Pancreas (tissue), 10 donors: Measurements from ENCODE around the gene ASNS. TPM values are rescaled to one million over a fixed set of nuclear protein-coding genes. Genes with fewer than 3 reads are reported as not detected.
"Not testable (repeated sequence)": the region's sequence is repeated elsewhere in the genome, so short reads cannot be mapped to it uniquely, and the experiment has no call there.

ENCODE experiments used
- ATAC-seq, 4 donors: fragments of 200-7000 bp; cut with Tn5 transposase; one replicate each; pipeline versions ENCODE4 v1.8.0 to v1.9.1; 2020; ENCODE audit warnings: mild to moderate bottlenecking in 4 of 4, moderate library complexity in 4 of 4
- DNase-seq, 6 donors: peaks; one replicate each; pipeline ENCODE4 v3.0.0-alpha.2; 2020
- FAIRE-seq: peaks from 2 replicates; lab custom pipeline; 2012; peaks lifted over from hg19 to GRCh38; lab: Jason Lieb, UNC
- H3K27ac ChIP-seq, 4 donors: fragments of 200-600 bp; sonication (generic); 1 replicate in 3 of 4; 2 replicates in 1 of 4; pipeline versions ENCODE4 v1.5.0 to v1.8.0; 2020
- H3K27me3 ChIP-seq, 4 donors: fragments of 200-600 bp; one replicate each; pipeline ENCODE4 v1.8.0; 2021
- H3K36me3 ChIP-seq, 3 donors: fragments of 200-600 bp; sonication (generic) in 1 of 3; one replicate each; pipeline versions ENCODE4 v1.5.0 to v1.8.0; 2020 to 2021
- H3K4me1 ChIP-seq, 3 donors: fragments of 200-600 bp; one replicate each; pipeline ENCODE4 v1.8.0; 2021
- H3K4me3 ChIP-seq, 4 donors: fragments of 200-600 bp; sonication (generic) in 2 of 4; one replicate each; pipeline versions ENCODE4 v1.5.0 to v1.8.0; 2020 to 2021
- H3K9me3 ChIP-seq, 4 donors: fragments of 200-600 bp; one replicate each; pipeline ENCODE4 v1.8.0; 2021
- WGBS, 2 donors: extraction: QIAGEN DNeasy Blood & Tissue Kit; methylation state at CpG; one replicate each; pipeline ENCODE4 v1.1.7; 2013; 5-methylcytosine and 5-hydroxymethylcytosine counted together
- intact Hi-C, 3 donors: fragments of 100-400 bp; cut with DNase I; formaldehyde crosslinking; loops; one replicate each; pipeline versions ENCODE4 v1.11.1 to v1.14.2; 2022
- polyA plus RNA-seq, 2 donors: library from polyadenylated mRNA; stranded (reverse); fragments of 200-250 nt; gene quantifications; one replicate each; pipeline ENCODE4 v1.2.3, GENCODE V29; 2013
- total RNA-seq, 6 donors: library from RNA; stranded (reverse); fragmentation: NEBNext Ultra II Directional in 4 of 6; extraction: Animal tissue kit (Norgen Biotek cat#: 25700) in 4 of 6; gene quantifications; one replicate each; pipeline versions ENCODE4 v1.2.1 to v1.2.4, GENCODE V29; 2021 to 2023
- TF ChIP-seq, protein P1 (sequence below), 4 donors: fragments of 200-600 bp; sonication (generic) in 3 of 4; IDR thresholded peaks; one replicate each; pipeline versions ENCODE4 v1.5.0 to v1.8.0; 2021; ENCODE audit warnings: antibody characterized with exemption in 4 of 4
- donor health status: healthy with polysubstance abuse.
- donor health status: DM: no; HTN: no; CAD: no; lungs with moderate emphysema.
- donor health status: DM: no; HTN: no; CAD: no.
- donor health status: control.
- donor health status: control.
- donor health status: Bipolar disorder and iron deficiency.
- donor health status: DM: yes; HTN: yes; CAD: no.
- donor health status: DM: no; HTN: no; CAD: no.
- donor health status: DM: no; HTN: no; CAD: no.
- donor health status: DM: yes; HTN: yes; CAD: no.

Gene ASNS, protein sequence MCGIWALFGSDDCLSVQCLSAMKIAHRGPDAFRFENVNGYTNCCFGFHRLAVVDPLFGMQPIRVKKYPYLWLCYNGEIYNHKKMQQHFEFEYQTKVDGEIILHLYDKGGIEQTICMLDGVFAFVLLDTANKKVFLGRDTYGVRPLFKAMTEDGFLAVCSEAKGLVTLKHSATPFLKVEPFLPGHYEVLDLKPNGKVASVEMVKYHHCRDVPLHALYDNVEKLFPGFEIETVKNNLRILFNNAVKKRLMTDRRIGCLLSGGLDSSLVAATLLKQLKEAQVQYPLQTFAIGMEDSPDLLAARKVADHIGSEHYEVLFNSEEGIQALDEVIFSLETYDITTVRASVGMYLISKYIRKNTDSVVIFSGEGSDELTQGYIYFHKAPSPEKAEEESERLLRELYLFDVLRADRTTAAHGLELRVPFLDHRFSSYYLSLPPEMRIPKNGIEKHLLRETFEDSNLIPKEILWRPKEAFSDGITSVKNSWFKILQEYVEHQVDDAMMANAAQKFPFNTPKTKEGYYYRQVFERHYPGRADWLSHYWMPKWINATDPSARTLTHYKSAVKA
- total RNA-seq (100 to 1,000 TPM in 1 of 6 donors, 10 to 100 TPM in 5; 10.3 to 232 (median 18.6) TPM), polyA plus RNA-seq (10 to 100 TPM; 27.5 to 91.5 TPM)

DNA sequence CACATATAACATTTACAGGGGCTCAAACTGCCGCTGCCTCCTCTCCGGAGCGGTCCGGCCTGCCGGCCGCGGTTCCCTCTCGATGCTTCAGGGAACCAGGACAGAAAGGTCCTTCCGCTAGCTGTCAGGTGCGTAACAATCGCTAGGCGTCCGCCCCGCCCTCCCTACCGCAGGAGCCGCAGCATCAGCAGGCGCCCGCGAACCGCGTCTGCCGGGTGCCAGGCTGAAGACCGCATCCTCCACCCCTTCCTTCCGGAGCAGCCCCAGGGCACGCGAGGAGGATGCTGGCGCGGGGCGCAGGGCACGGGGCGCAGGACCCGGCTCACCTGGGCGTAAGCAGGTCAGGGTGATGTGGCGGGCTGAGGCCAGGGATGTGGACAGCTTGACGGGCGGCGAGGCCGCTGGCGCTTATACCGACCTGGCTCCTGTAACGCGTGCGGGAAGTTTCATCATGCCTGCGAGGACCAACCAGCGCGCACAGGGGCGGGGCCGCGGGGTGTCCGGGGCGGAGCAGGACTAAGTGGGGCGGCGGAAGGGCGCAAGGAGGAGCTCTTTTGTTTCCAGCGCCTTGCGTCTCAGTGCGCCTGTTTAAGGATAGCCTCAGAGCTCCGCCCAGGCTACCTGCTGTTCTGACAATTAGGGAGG, at the start of gene ASNS:
ASNS (minus strand) TSS at position 384 of the 645 bp plus-strand sequence. CDS start 3,252 bp downstream, outside the sequence.
- TF ChIP-seq, protein P1, sequence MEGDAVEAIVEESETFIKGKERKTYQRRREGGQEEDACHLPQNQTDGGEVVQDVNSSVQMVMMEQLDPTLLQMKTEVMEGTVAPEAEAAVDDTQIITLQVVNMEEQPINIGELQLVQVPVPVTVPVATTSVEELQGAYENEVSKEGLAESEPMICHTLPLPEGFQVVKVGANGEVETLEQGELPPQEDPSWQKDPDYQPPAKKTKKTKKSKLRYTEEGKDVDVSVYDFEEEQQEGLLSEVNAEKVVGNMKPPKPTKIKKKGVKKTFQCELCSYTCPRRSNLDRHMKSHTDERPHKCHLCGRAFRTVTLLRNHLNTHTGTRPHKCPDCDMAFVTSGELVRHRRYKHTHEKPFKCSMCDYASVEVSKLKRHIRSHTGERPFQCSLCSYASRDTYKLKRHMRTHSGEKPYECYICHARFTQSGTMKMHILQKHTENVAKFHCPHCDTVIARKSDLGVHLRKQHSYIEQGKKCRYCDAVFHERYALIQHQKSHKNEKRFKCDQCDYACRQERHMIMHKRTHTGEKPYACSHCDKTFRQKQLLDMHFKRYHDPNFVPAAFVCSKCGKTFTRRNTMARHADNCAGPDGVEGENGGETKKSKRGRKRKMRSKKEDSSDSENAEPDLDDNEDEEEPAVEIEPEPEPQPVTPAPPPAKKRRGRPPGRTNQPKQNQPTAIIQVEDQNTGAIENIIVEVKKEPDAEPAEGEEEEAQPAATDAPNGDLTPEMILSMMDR (IDR thresholded peaks at IDR 0.05), result no peak
- intact Hi-C loops, result no loop called here
- ATAC-seq (peak; percentile 99 to 100 (median 99)), FAIRE-seq (no peak), DNase-seq (peak; percentile 94 to 97 (median 94))
- Histone ChIP-seq H3K27me3 (no peaks in the 10 kb centered on the region), H3K4me3 (peak within 1 kb of the TSS; percentile 69 to 77 (median 71)), H3K9me3 (no peaks in the 10 kb centered on the region), H3K4me1 (no peaks in the 10 kb centered on the region), H3K36me3 (no peaks in the 10 kb centered on the region), H3K27ac (peak within 1 kb of the TSS; percentile 54 to 77 (median 68))
- 0 to 1% methylated on average over 55 to 58 of the region's 58 CpGs for WGBS, 2 donors

DNA sequence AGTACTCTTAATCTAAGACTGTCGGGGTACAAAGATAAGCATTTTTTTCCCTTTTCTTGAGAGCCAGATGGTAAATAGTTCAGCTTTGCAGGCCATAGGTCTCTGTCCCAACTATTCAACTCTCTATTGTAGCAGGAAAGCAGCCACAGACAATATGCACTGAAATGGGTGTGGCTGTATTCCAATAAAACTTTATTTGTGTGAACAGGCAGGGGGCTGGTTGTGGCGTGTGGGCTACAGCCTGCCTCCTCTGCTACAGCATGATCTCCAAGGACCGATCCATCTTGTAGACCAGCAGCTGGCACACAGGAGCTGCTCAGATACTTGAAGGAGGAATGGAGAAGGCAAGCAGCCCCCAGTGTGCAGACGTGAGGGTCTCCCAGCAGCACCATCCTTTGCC, 49.0 kb upstream of the ASNS start:
- FAIRE-seq, DNase-seq, H3K27ac ChIP-seq, intact Hi-C loops, H3K27me3 ChIP-seq, H3K4me3 ChIP-seq, H3K9me3 ChIP-seq, H3K4me1 ChIP-seq, H3K36me3 ChIP-seq, ATAC-seq: not testable (repeated sequence)
- WGBS, 2 donors, result 94 to 95% methylated on average over 3 of the region's 4 CpGs

DNA sequence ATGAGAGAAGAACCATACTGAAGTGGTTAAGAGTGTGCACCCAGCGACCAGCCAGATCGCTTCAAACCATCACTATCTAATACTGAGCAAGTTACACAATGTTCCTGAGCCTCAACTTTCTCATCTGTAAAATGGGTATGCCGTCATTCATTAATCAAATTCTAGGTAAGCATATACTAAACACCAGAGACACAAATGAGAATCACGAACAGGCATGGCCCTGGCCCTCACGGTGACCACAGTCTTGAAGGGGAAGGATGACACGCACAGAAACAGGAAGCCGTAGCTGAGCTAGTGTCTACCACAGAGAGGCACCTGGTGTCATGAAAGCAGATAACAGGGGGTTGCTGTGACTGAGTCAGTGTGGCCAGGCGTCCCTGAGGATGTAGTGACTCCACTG, 43.1 kb upstream of the ASNS start:
- ATAC-seq, intact Hi-C loops: not testable (repeated sequence)

DNA sequence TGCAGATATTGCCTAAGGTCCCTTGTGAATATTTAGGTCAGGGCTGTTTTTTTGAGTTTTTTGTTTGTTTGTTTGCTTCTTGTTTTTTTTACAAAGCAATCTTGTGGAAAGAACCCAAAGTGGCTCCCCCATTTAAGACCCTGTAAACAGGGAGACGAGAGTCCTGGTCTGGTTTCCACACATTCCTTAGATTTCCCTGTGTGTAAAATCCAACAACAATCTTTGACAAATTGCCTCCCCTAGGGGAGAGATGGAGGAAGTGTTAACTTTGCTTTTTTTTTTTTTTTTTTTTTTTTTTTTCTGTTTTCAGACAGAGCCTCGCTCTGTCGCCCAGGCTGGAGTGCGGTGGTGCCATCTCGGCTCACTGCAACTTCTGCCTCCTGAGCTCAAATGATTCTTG, 40.1 kb upstream of the ASNS start:
- H3K4me3 ChIP-seq, H3K27me3 ChIP-seq, DNase-seq, H3K36me3 ChIP-seq, H3K9me3 ChIP-seq, H3K4me1 ChIP-seq, FAIRE-seq, H3K27ac ChIP-seq, intact Hi-C loops, ATAC-seq: not testable (repeated sequence)
- 85 to 96% methylated on average over 5 of the region's 5 CpGs for WGBS, 2 donors

More for the DNA sequence above, 43.1 kb upstream of the ASNS start:
- H3K9me3 ChIP-seq, FAIRE-seq, H3K36me3 ChIP-seq, DNase-seq, H3K27ac ChIP-seq, H3K4me1 ChIP-seq, H3K4me3 ChIP-seq, H3K27me3 ChIP-seq: not testable (repeated sequence)
- 90 to 94% methylated on average over 7 to 8 of the region's 8 CpGs for WGBS, 2 donors

DNA sequence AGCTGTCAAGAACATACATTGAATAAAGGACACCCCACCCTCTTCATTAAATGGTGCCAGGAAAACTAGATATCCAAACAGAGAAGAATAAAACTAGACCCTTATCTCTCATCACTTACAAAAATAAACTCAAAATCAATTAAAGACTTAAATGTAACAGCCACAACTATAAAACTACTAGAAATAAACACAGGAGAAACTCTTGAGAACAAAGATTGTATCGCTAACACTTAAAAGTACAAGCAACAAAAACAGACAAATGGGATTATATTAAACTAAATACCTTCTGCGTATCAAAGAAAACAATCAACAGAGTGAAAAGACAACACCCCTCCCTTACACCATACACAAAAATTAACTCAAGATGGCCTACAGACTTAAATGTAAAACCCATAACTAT, 24.7 kb upstream of the ASNS start:
- DNase-seq, H3K4me3 ChIP-seq, H3K9me3 ChIP-seq, H3K27me3 ChIP-seq, H3K36me3 ChIP-seq, intact Hi-C loops, FAIRE-seq, ATAC-seq, H3K27ac ChIP-seq, H3K4me1 ChIP-seq: not testable (repeated sequence)
- 94 to 97% methylated on average over 2 of the region's 2 CpGs for WGBS, 2 donors

DNA sequence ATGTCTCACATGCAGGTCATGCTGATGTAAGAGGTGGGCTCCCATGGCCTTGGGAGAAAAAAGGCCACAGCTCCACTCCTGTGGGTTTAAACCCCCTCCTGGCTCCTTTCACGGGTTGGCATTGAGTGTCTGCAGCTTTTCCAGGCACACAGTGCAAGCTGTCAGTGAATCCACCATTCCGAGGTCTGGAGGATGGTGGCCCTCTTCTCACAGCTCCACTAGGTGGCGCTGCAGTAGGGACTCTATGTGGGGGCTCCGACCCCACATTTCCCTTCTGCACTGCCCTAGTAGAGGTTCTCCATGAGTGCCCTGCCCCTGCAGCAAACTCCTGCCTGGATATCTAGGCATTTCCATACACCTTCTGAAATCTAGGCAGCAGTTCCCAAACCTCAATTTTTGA, 19.5 kb upstream of the ASNS start:
- H3K36me3 ChIP-seq, intact Hi-C loops, DNase-seq, H3K4me1 ChIP-seq, FAIRE-seq, H3K4me3 ChIP-seq, H3K27me3 ChIP-seq, H3K27ac ChIP-seq, ATAC-seq, H3K9me3 ChIP-seq: not testable (repeated sequence)
- WGBS, 2 donors, result 67 to 77% methylated on average over 4 of the region's 4 CpGs

DNA sequence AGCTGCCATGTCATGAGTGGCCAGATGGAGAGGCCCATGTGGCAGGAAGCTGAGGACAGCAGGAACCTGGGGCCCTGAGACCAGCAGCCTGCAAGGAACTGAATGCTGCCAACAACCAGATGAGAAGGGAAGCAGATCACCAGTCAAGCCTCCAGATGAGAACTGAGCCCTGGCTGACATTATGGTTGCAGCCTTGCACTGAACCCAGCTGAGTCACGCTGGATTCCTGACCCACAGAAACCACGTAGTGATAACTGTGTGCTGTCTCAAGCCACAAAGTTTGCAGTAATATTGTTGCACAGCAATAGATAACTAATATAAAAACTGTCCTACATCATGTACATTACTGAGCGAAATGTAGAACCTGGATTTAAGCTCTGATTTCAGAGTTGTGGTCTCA, 7.3 kb upstream of the ASNS start:
- H3K4me1 ChIP-seq, H3K9me3 ChIP-seq, intact Hi-C loops, H3K27me3 ChIP-seq, FAIRE-seq, H3K4me3 ChIP-seq, H3K36me3 ChIP-seq, DNase-seq, H3K27ac ChIP-seq, ATAC-seq: not testable (repeated sequence)
- 93 to 98% methylated on average over 3 of the region's 3 CpGs for WGBS, 2 donors

DNA sequence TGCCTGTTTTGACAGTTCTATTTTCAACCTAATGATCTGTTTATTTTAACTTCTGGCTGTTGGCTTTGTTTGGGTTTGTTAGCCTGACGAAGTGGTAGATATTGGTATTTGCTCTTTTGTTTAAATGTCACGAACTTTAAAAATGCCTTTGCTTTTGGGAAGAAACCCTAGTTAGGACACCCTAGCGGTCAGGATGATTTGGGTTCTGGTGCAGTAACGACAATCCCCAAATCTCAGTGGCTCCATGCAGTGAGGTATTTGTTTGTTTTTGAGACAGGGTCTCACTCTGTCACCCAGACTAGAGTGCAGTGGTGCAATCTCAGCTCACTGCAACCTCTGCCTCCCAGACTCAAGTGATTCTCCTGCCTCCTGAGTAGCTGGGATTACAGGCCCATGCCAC, 2.7 kb upstream of the ASNS start:
- ATAC-seq, intact Hi-C loops, H3K27me3 ChIP-seq, H3K4me3 ChIP-seq, FAIRE-seq, H3K27ac ChIP-seq, H3K4me1 ChIP-seq, H3K36me3 ChIP-seq, DNase-seq, H3K9me3 ChIP-seq: not testable (repeated sequence)
- 71 to 79% methylated on average over 4 of the region's 4 CpGs for WGBS, 2 donors
